Peyer's patch (tissue), 4 donors: Measurements from ENCODE around the gene CALU. TPM values are rescaled to one million over a fixed set of nuclear protein-coding genes. Genes with fewer than 3 reads are reported as not detected.

Experiments
- DNase-seq, 3 donors: peaks; one replicate each; pipeline ENCODE4 v3.0.0-alpha.2; 2017 to 2019
- H3K27ac ChIP-seq, 4 donors: fragments of 200-600 bp; sonication (generic); one replicate each; pipeline ENCODE4 v1.5.1; 2016 to 2019
- H3K27me3 ChIP-seq, 2 donors: fragments of 200-600 bp; sonication (generic); one replicate each; pipeline ENCODE4 v1.5.1; 2019
- H3K36me3 ChIP-seq, 3 donors: fragments of 200-600 bp; sonication (generic); one replicate each; pipeline ENCODE4 v1.5.1; 2016 to 2019
- H3K4me1 ChIP-seq, 4 donors: fragments of 200-600 bp; sonication (generic); one replicate each; pipeline ENCODE4 v1.5.1; 2016 to 2019
- H3K4me3 ChIP-seq, 4 donors: fragments of 200-600 bp; sonication (generic); 1 replicate in 3 of 4; 2 replicates in 1 of 4; pipeline ENCODE4 v1.5.1; 2016 to 2019; ENCODE audit warnings: mild to moderate bottlenecking in 1 of 4
- H3K9me3 ChIP-seq, 4 donors: fragments of 200-600 bp; sonication (generic); one replicate each; pipeline ENCODE4 v1.5.1; 2016 to 2019; ENCODE audit warnings: mild to moderate bottlenecking in 1 of 4
- POLR2A ChIP-seq, 2 donors: fragments of 450-650 bp; IDR thresholded peaks; one replicate each; pipeline ENCODE4 v1.5.1; 2017; ENCODE audit warnings: antibody characterized with exemption in 2 of 2, mild to moderate bottlenecking in 2 of 2, moderate library complexity in 2 of 2
- total RNA-seq, 4 donors: library from RNA; depleted of rRNA; stranded (reverse); fragments of >200 nt; gene quantifications; one replicate each; pipeline ENCODE4 v1.1.0, GENCODE V29; 2016
- TF ChIP-seq, protein P1 (sequence below), 6 experiments: fragments of 450-650 bp in 4 of 6; fragments of 200-600 bp in 2 of 6; sonication (generic) in 1 of 6; IDR thresholded peaks; one replicate each; pipeline ENCODE4 v1.5.1; 2017 to 2019; ENCODE audit warnings: antibody characterized with exemption in 6 of 6, mild to moderate bottlenecking in 3 of 6, moderate library complexity in 1 of 6

CALU gene
- total RNA-seq, 4 donors from 2014 or later: 21.6 to 42.1 (median 27.6) TPM

DNA sequence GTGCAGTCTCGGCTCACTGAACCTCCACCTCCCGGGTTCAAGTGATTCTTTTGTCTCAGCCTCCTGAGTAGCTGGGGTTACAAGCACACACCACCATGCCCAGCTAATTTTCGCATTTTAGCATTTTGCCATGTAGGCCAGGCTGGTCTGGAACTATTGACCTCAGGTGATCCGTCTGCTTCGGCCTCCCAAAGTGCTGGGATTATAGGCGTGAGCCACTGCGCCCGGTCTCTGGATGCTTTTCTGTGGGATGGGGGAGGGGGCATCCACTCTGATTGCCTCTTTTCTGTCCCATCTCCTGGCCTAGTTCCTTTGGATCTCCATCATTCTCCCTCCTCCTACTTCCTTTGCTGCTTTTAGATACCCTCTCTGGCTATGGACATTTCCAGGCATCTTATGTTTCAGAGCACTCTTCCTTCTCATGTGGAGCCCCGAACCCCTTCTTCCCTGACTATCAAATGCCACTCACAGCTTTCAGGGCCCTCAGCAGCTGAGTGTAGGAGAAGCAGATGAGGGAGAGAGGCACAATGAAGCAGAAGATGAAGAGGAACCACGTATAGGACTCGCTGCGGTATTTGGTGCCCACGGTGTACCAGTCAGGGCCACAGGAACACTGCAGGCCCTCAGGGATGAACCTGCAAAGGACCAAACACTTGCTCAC, 35.0 kb downstream of the CALU start:
- TF ChIP-seq POLR2A (IDR thresholded peaks at IDR 0.05): no peak
- TF ChIP-seq, protein P1, sequence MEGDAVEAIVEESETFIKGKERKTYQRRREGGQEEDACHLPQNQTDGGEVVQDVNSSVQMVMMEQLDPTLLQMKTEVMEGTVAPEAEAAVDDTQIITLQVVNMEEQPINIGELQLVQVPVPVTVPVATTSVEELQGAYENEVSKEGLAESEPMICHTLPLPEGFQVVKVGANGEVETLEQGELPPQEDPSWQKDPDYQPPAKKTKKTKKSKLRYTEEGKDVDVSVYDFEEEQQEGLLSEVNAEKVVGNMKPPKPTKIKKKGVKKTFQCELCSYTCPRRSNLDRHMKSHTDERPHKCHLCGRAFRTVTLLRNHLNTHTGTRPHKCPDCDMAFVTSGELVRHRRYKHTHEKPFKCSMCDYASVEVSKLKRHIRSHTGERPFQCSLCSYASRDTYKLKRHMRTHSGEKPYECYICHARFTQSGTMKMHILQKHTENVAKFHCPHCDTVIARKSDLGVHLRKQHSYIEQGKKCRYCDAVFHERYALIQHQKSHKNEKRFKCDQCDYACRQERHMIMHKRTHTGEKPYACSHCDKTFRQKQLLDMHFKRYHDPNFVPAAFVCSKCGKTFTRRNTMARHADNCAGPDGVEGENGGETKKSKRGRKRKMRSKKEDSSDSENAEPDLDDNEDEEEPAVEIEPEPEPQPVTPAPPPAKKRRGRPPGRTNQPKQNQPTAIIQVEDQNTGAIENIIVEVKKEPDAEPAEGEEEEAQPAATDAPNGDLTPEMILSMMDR (IDR thresholded peaks at IDR 0.05): no peak
- Histone ChIP-seq H3K9me3 (no peaks in the 10 kb centered on the region), H3K4me3 (no peak overlapping the region), H3K27me3 (no peaks in the 10 kb centered on the region), H3K4me1 (no peaks in the 10 kb centered on the region), H3K36me3 (peaks cover 0 to 36% (median 5%) of the 10 kb centered on the region in 3 donors), H3K27ac (no peak overlapping the region)
- no peak for DNase-seq

DNA sequence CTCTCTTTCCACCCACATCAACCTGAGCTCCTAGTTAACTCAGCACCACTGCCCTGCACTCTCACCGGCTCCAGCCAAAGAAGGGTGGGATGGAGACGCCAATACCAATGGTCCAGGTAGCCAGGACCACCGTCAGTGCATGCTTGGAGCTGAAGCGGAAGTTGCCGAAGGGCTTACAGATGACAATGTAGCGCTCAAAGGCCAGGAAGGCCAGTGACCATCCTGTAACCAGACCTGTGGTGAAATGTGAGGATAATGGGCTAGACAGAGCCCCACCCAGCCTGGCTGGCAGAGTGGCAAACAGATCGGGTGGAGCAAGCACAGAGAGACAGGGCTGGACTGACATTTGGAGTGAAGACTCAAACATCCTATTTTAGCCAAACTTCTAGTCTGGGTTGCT, 35.8 kb downstream of the CALU start:
- no peaks in the 10 kb centered on the region for H3K9me3 ChIP-seq

DNA sequence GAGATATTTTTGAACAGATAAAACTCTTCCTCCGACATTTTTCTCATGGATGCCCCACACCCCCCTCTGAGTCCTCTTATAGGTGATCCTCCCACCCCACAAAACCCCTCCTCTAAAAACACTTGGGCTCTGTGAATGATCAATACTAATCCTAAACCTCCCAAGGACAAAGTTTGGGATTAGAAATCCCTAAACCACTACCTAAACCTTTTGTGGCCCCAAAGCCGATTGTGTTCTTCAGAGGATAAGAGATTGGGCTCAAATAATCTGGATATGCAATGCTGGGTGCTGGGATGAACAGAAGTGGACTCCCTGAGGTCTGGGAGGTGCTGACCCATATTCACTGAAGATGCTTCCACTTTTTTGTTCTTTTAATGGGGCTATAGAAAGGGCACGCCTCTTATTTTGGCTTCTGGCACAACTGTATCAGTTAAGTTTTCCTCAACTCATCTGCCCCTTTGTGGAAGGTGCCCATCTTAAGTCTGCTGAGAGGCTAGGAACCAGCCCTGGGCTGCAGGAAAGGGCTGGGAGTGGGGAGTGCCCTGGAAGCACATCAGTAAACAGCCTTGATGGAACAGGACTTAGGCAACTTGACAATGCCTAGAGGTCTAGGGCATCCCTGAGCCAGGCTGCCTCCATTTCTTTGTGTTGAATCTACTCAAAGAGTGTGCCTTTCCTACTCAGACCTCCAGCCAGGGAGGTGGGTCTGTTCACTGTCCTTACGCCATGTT, 36.8 kb downstream of the CALU start, which contains the start of gene OPN1SW:
Gene OPN1SW (minus strand): TSS at position 51 of the 731 bp plus-strand sequence. CDS start 13 bp downstream, at position 38.
- Histone ChIP-seq H3K27me3 (no peaks in the 10 kb centered on the region), H3K9me3 (no peaks in the 10 kb centered on the region), H3K4me1 (no peaks in the 10 kb centered on the region), H3K27ac (no peak within 1 kb of the TSS), H3K4me3 (no peak within 1 kb of the TSS), H3K36me3 (peaks cover 0 to 20% (median 0%) of the 10 kb centered on the region in 3 donors)
- no peak for DNase-seq
- TF ChIP-seq, protein P1 (IDR thresholded peaks at IDR 0.05): no peak
- TF ChIP-seq POLR2A (IDR thresholded peaks at IDR 0.05): no peak

More for the DNA sequence above, 35.8 kb downstream of the CALU start:
- no peaks in the 10 kb centered on the region for H3K4me1 ChIP-seq
- TF ChIP-seq, protein P1 (IDR thresholded peaks at IDR 0.05): no peak
- TF ChIP-seq POLR2A (IDR thresholded peaks at IDR 0.05): no peak
- H3K4me3 ChIP-seq: no peak overlapping the region
- no peaks in the 10 kb centered on the region for H3K27me3 ChIP-seq
- no peak overlapping the region for H3K27ac ChIP-seq
- peaks cover 0 to 28% (median 0%) of the 10 kb centered on the region in 3 donors for H3K36me3 ChIP-seq
- no peak for DNase-seq

DNA sequence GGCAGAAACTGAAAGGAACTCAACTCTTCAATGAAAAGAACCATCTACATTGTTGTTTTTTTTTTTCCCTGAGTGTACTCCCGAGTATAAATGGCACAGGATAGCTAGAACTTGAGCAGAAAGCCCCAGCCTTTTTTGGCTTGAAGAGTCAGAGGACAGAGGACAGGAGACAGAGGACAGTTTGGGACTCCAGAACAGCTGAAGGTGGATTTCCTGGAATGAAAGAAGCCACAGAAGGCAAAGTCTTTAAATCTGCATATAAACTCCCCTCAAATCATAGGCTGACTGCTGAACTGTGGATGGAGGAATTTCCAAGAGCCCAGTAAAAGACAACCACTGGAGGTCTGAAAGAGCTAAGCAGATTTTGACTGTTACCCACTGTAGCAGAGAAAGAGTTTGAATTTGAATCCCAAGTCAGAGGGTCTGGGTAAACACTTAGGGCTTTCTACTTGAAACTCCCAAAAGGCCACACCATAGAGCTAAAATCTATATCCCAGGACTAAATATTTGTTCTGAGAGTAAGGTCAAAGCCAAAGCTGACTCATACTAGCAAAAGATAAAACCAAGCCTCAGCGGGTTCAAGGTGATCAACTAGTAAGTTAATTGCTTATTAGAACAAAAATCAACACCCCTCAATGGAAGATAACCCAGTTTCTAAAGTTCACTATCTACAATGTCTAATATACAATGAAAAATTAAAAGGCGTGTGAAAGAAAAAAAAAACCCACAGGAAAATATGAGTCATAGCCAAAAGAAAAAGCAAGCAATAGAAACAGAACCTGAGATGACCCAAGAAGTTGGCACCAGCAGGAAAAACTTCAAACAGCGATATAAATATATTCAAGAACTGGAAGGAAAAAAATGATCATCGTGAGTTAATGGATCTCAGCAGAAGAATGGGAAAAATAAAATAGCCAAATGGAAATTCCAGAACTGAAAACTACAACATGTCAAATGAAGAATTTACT, 38.3 kb downstream of the CALU start:
- no peaks in the 10 kb centered on the region for H3K27me3 ChIP-seq
- no peak for DNase-seq
- H3K4me3 ChIP-seq: no peak overlapping the region
- H3K36me3 ChIP-seq: peaks cover 0 to 4% (median 0%) of the 10 kb centered on the region in 3 donors
- H3K27ac ChIP-seq: no peak overlapping the region
- TF ChIP-seq, protein P1 (IDR thresholded peaks at IDR 0.05): no peak
- no peak for TF ChIP-seq POLR2A (IDR thresholded peaks at IDR 0.05)
- no peaks in the 10 kb centered on the region for H3K9me3 ChIP-seq
- H3K4me1 ChIP-seq: no peaks in the 10 kb centered on the region

DNA sequence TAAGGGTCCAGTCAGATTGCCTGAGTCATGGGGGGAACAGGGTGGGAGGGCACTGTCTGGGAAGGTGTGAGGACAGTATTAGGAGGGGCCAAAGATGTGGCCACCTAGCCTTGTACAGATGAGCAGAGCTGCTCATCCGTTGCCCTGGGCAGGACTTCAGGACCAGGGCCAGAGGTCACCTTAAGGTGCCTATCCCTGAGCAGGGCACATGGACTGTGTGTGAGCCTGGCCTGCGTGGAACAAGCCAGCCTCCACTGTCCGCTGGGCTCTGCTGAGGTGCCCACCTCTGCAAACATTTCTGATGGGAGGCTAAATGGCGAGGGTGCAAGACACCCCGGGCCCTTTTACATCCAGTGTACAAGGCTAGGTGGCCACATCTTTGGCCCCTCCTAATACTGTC, 39.8 kb downstream of the CALU start:
- Histone ChIP-seq H3K36me3 (no peaks in the 10 kb centered on the region), H3K27me3 (no peaks in the 10 kb centered on the region), H3K9me3 (no peaks in the 10 kb centered on the region), H3K4me1 (no peaks in the 10 kb centered on the region), H3K27ac (no peak overlapping the region), H3K4me3 (no peak overlapping the region)
- no peak for DNase-seq
- TF ChIP-seq, protein P1 (IDR thresholded peaks at IDR 0.05): no peak
- no peak for TF ChIP-seq POLR2A (IDR thresholded peaks at IDR 0.05)
